ENCODE results near the gene ACTRT2.

- TF ChIP-seq EP300 (IDR thresholded peaks at IDR 0.05) (no peak), CTCF (IDR thresholded peaks at IDR 0.05) (no peak), POLR2A (IDR thresholded peaks at IDR 0.05) (no peak)
These were observed 17.4 kb downstream of the ACTRT2 start for GRCh38 chr1:3038571-3039181.
